DOHH2 (cell line): ENCODE measurements around the gene CCSER2.

Experiments used
- H3F3A ChIP-seq: fragments of 200-600 bp; sonication (generic), shearing (Covaris generic); 2 replicates; pipeline ENCODE4 v1.6.0; 2016; ENCODE audit warnings: antibody characterized with exemption, mild to moderate bottlenecking; ENCODE audit not compliant: control insufficient read depth, insufficient read depth
- H3K27ac ChIP-seq: fragments of 200-600 bp; sonication (generic); 2 replicates; pipeline ENCODE4 v1.5.1; 2014; ENCODE audit warnings: low read depth, mild to moderate bottlenecking, low read length, moderate library complexity
- H3K27me3 ChIP-seq: fragments of 200-600 bp; sonication (generic); 2 replicates; pipeline ENCODE4 v1.6.1; 2014; ENCODE audit warnings: mild to moderate bottlenecking, low read length, mixed read lengths; ENCODE audit not compliant: control insufficient read depth
- H3K36me3 ChIP-seq: fragments of 200-600 bp; sonication (generic); 2 replicates; pipeline ENCODE4 v1.6.1; 2014; ENCODE audit warnings: mild to moderate bottlenecking, low read length, moderate library complexity, mixed read lengths; ENCODE audit not compliant: control insufficient read depth
- H3K4me1 ChIP-seq: fragments of 200-600 bp; sonication (generic); 2 replicates; pipeline ENCODE4 v1.6.1; 2014; ENCODE audit warnings: mild to moderate bottlenecking, low read length, mixed read lengths; ENCODE audit not compliant: control insufficient read depth
- H3K4me2 ChIP-seq: fragments of 200-600 bp; sonication (generic); 2 replicates; pipeline ENCODE4 v1.6.0; 2014; ENCODE audit warnings: mild to moderate bottlenecking, low read length, moderate library complexity
- H3K4me3 ChIP-seq: fragments of 200-600 bp; sonication (generic); 2 replicates; pipeline ENCODE4 v1.5.1; 2014; ENCODE audit warnings: mild to moderate bottlenecking, low read length, mixed read lengths
- H3K79me2 ChIP-seq: fragments of 200-600 bp; sonication (generic); 2 replicates; pipeline ENCODE4 v1.6.1; 2014; ENCODE audit warnings: mild to moderate bottlenecking, low read length, mixed read lengths; ENCODE audit not compliant: control insufficient read depth
- H3K9me2 ChIP-seq: fragments of 200-600 bp; sonication (generic); replicated peaks from 2 replicates; pipeline ENCODE4 v1.6.1; 2014; ENCODE audit warnings: mild to moderate bottlenecking, low read length, mixed read lengths; ENCODE audit not compliant: control insufficient read depth
- H3K9me3 ChIP-seq: fragments of 200-600 bp; sonication (generic); 2 replicates; pipeline ENCODE4 v1.6.1; 2014; ENCODE audit warnings: antibody characterized with exemption, low read length, mixed read lengths; ENCODE audit not compliant: control insufficient read depth, insufficient read depth
- H4K20me1 ChIP-seq: fragments of 200-600 bp; sonication (generic); 2 replicates; pipeline ENCODE4 v1.6.0; 2014; ENCODE audit warnings: low read depth, mild to moderate bottlenecking, antibody characterized with exemption, low read length, moderate library complexity; ENCODE audit not compliant: control insufficient read depth, insufficient read depth
- CTCF ChIP-seq: fragments of 200-600 bp; sonication (generic); IDR thresholded peaks from one replicate; pipeline ENCODE4 v1.5.1; 2014; ENCODE audit warnings: antibody characterized with exemption, mild to moderate bottlenecking, low read depth, low read length; ENCODE audit not compliant: poor library complexity, severe bottlenecking
- EZH2phosphoT487 ChIP-seq: fragments of 200-600 bp; sonication (generic); IDR thresholded peaks from 2 replicates; pipeline ENCODE4 v1.6.1; 2017; ENCODE audit warnings: borderline replicate concordance, mild to moderate bottlenecking, antibody characterized with exemption, low read length, moderate library complexity, mixed read lengths

The CCSER2 gene

DNA sequence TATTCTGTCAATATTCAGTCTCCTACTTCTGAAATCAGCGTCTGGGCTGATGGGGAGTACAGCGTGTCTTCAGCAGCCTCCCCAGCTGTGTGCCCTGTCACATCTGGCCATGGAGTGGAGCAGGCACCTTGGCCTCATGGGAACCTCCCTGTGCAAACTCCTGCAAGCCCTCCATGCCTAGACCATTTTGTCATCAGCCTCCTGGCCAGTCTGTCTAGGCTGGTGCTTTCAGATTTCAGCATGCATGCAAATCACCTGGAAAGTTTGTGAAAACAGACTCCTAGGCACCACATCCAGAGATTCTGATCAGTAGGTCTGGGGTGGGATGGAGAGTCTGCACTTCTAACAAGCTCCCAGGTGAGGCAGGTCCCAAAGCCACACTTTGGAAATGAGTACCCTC, 26.2 kb upstream of the CCSER2 start:
- Histone ChIP-seq H3K4me2 (no peak overlapping the region), H3K9me3 (no peaks in the 10 kb centered on the region), H4K20me1 (no peaks in the 10 kb centered on the region), H3K4me3 (no peak overlapping the region), H3K27me3 (peaks cover 8% of the 10 kb centered on the region; the same call in 1 of the 2 replicates), H3K4me1 (no peaks in the 10 kb centered on the region), H3K36me3 (no peaks in the 10 kb centered on the region), H3K79me2 (no peaks in the 10 kb centered on the region), H3F3A (no peaks in the 10 kb centered on the region), H3K9me2 (no peaks in the 10 kb centered on the region), H3K27ac (no peak overlapping the region)
- no peak for TF ChIP-seq CTCF
- TF ChIP-seq EZH2phosphoT487: no peak

- peaks cover 22% of the 10 kb centered on the region for H3K27me3 ChIP-seq
- no peaks in the 10 kb centered on the region for H3K79me2 ChIP-seq
- no peaks in the 10 kb centered on the region for H4K20me1 ChIP-seq
- no peaks in the 10 kb centered on the region for H3K4me1 ChIP-seq
- no peak overlapping the region for H3K4me2 ChIP-seq
- H3K9me3 ChIP-seq: no peaks in the 10 kb centered on the region
- no peaks in the 10 kb centered on the region for H3F3A ChIP-seq
- no peak overlapping the region for H3K27ac ChIP-seq
- TF ChIP-seq EZH2phosphoT487 (no peak), CTCF (no peak)
- no peaks in the 10 kb centered on the region for H3K36me3 ChIP-seq
- H3K4me3 ChIP-seq: no peak overlapping the region
- H3K9me2 ChIP-seq: no peaks in the 10 kb centered on the region
Observed at GRCh38 chr10:84306751-84307384, 21.5 kb upstream of the CCSER2 start.

DNA sequence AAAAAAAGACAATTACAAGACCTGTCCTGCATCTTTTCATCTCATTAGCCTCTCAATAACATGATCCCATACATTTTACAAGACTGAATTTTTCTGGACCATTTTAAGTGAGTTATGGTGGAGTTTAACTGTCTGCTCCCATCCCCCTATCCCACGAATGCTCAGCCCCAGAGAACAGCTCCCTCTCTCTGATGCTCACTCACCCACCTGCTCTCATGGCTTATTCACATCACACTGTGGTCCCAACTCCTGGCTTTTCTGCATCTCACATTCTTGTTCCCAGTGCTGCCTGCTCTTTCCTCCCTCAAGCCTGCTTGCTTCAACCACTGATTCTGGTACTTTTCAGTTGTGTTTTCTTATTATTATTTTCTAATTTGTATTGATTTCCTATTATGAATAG, 20.4 kb upstream of the CCSER2 start:
- no peak overlapping the region for H3K4me3 ChIP-seq
- H3K4me1 ChIP-seq: no peaks in the 10 kb centered on the region
- H3K4me2 ChIP-seq: no peak overlapping the region
- H3K27me3 ChIP-seq: peaks cover 22% of the 10 kb centered on the region
- no peaks in the 10 kb centered on the region for H3K36me3 ChIP-seq
- no peaks in the 10 kb centered on the region for H3K9me2 ChIP-seq
- TF ChIP-seq EZH2phosphoT487: no peak
- TF ChIP-seq CTCF: no peak
- H3F3A ChIP-seq: no peaks in the 10 kb centered on the region
- no peaks in the 10 kb centered on the region for H3K79me2 ChIP-seq
- no peaks in the 10 kb centered on the region for H3K9me3 ChIP-seq
- H4K20me1 ChIP-seq: no peaks in the 10 kb centered on the region
- H3K27ac ChIP-seq: no peak overlapping the region
